Hippocampal formation (tissue), 2 donors: ENCODE results near the gene NKD2.
A peak's percentile ranks its signal among the peaks of the same experiment; 100 is the strongest.

Experiments
- DNase-seq, 2 donors: peaks; one replicate each; lab custom pipeline; 2025; lab: John Stamatoyannopoulos, UW

NKD2 gene

DNA sequence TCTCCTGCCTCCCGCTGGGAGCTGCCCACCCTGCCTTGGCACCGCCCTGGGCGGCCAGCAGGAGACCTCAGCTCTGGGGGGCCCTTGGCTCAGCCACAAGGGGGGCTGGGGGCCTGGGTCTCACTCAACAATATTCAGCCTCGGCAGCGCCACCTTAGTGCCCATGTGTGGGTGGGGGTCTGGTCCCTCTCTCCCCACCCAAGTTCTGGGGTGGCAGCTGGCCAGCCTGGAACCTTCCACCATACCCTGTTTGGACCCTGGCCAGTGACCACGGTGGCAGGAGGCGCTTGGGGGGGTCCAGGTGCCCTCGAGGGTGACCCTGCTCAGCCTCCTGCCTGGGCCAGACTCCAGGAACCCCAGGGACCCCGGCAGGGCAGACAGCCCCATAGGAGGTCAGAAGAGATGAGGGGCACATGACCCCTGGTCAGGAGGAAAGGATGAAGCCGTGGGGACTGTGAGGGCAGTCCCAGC lies 22.2 kb downstream of the NKD2 start:
- no peak for DNase-seq

GRCh38 chr5:1031306-1031959 lies 22.8 kb downstream of the NKD2 start:
- DNase-seq, result no peak

DNA sequence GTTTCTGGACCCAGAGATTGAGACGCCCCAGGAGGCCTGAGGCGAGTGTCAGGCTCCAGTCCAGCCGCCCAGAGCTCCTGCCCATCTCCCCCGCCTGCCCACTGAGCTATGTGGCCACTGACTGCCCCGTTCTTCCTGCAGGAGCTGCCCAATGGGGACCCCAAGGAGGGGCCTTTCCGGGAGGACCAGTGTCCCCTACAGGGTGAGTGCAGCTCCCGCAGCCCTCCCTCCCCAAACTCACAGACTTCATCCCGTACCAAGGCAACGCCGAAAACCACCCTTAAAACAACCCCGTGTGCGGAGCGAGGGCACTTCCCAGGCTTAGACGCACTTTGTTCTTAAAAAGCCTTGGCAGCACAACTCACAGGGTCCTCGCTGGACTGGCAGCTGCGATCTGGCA lies 23.4 kb downstream of the NKD2 start:
- DNase-seq, result no peak

GRCh38 chr5:1032551-1033027 lies 24.0 kb downstream of the NKD2 start:
- DNase-seq, result no peak

DNA sequence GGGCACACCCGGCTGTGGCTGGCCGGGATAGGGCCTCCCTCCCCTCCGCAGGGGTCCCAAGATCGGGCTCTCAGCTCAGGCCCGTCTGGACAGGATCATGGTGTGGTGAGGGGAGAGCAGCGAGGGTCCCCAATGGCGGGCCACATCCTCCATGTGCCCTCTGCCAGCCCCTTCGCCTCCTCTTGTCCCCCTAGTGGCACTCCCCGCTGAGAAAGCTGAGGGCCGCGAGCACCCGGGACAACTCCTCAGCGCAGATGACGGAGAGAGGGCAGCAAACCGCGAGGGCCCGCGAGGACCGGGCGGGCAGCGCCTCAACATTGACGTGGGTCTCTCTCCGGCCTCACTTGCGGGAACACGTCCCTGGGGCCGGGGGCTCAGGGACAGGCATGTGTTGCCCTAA lies 24.6 kb downstream of the NKD2 start:
- DNase-seq, result no peak

DNA sequence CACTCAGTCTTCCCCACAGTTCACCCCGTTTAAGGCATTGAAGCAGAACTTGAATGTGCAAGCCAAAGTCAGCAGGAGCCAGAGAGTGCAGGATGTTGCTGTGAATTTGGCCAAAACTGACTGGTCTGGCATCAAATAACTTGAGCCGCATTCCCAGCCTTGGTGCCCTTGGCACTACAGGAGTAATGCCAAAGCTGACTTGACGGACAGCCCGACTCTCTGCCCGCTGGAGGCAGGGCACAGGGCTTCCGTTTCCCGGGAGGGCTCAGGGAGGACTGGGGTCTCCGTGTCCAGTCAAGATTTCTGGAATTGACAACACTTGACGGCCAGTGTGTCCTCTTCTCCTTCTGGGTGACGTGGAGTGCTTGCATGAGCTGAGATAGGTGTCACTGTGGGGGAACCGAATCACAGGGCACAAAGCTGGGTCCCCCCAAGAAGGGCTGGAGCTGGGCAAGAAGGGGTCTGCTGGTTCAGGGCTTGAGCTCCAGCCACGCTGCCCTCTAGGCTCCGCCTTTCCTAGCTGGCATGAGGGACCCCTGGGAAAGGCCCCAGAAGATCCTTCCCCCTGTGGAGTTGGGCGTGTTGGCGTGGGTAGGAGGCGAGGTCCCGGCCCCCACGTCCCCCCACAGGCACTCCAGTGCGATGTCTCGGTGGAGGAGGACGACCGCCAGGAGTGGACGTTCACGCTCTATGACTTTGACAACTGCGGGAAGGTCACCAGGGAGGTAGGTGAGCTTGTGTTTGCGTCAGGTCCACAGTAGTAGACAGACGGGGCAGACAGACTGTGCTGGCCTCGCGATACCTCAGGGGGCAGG lies 25.2 kb downstream of the NKD2 start:
- no peak for DNase-seq

GRCh38 chr5:1034421-1034905 lies 25.9 kb downstream of the NKD2 start:
- DNase-seq, result no peak

GRCh38 chr5:1034986-1035385 lies 26.4 kb downstream of the NKD2 start:
- no peak for DNase-seq

GRCh38 chr5:1035421-1036405 lies 27.1 kb downstream of the NKD2 start:
- DNase-seq, result no peak

GRCh38 chr5:1036504-1037122 lies 28.0 kb downstream of the NKD2 start:
- no peak for DNase-seq

GRCh38 chr5:1037123-1037670 lies 28.6 kb downstream of the NKD2 start:
- DNase-seq, result no peak

DNA sequence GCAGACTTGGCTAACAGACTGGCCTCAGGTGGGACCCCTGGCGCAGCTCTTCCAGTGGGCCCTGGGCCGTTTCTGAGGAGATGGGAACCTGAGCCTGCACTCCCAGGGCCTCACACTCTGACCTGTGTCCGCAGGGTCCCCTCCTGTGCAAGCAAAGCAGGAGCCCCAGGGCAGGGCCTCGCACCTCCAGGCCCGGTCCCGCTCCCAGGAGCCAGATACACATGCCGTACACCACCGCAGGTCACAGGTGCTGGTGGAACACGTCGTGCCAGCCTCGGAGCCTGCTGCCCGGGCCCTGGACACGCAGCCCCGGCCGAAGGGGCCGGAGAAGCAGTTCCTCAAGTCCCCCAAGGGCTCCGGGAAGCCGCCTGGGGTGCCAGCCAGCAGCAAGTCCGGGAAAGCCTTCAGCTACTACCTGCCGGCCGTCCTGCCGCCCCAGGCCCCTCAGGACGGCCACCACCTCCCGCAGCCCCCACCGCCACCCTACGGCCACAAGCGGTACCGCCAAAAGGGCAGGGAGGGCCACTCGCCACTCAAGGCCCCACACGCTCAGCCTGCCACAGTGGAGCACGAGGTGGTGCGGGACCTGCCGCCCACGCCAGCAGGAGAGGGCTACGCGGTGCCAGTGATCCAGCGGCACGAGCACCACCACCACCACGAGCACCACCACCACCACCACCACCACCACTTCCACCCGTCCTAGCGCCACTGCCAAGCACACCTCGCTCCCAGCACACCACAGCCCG lies 29.2 kb downstream of the NKD2 start:
- no peak for DNase-seq

GRCh38 chr5:1038417-1039209 lies 30.0 kb downstream of the NKD2 start:
- no peak for DNase-seq

- DNase-seq, result no peak
Observed at GRCh38 chr5:1039210-1039548, 30.6 kb downstream of the NKD2 start.

DNA sequence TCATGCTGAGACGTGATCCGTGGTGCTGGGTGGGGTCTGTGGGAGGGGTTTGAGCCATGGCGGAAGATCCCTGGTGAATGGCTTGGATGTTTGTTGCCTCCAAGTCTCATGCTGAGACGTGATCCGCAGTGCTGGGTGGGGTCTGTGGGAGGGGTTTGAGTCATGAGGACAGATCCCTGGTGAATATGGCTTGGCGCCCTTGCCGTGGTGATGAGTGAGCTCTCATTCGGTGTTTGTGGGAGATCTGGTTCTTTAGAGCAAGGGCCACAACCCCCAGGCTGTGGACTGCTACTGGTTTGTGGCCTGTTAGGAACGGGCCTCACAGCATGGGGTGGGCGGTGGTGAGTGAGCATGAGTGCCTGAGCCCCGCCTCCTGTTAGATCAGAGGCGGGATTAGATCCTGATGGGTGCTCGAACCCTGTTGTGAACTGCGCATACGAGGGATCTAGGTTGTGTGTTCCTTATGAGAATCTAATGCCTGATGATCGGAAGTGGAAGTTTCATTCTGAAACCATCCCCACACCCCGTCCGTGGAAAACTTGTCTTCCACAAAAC lies 31.2 kb downstream of the NKD2 start:
- no peak for DNase-seq

GRCh38 chr5:1040571-1040970 lies 32.0 kb downstream of the NKD2 start:
- DNase-seq, result no peak

- DNase-seq, result peak in 1 of 2 donors; percentile 3
Observed at GRCh38 chr5:1041225-1042143, 32.9 kb downstream of the NKD2 start.

DNA sequence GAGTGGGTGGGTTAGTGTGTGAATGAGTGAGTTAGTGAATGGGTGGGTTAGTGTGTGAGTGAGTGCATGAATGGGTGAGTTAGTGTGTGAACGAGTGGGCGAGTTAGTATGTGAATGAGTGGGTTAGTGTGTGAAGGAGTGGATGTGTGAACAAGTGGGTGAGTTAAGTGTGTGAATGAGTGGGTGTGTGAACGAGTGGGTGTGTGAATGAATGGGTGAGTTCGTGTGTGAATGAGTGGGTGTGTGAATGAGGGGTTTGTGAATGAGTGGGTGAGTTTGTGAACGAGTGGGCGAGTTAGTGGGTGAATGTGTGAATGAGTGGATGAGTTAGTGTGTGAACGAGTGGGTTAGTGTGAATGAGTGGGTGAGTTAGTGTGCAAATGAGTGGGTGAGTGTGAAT lies 34.0 kb downstream of the NKD2 start:
- DNase-seq, result no peak
